Measurements from ENCODE around the gene LDAF1.

The LDAF1 gene

GRCh38 chr16:21224800-21225199 lies 66.3 kb downstream of the LDAF1 start:
- no peak for DNase-seq
- Histone ChIP-seq H4K8ac (ENCODE audit: low read length) (no peak overlapping the region), H3K18ac (ENCODE audit: low read depth in 1 of 2, low read length in 2 of 2) (no peak overlapping the region), H3K9ac (ENCODE audit: low read length) (no peak overlapping the region), H3K23ac (ENCODE audit: low read length in 2 of 2) (no peak overlapping the region), H3K4ac (ENCODE audit: low read depth in 1 of 2, low read length in 2 of 2) (no peak overlapping the region), H3K14ac (ENCODE audit: low read length in 2 of 2) (no peak overlapping the region), H3K27me3 (ENCODE audit: control insufficient read depth in 1 of 2, insufficient read depth in 1 of 2, low read length in 2 of 2) (peaks cover 4 to 33% of the 10 kb centered on the region in 2 experiments), H2BK15ac (ENCODE audit: low read depth, poor library complexity, severe bottlenecking) (no peak overlapping the region), H3K4me1 (ENCODE audit: control insufficient read depth, insufficient read depth, low read depth, low read length) (no peaks in the 10 kb centered on the region), H3K36me3 (ENCODE audit: control insufficient read depth in 1 of 2, insufficient read depth in 2 of 2, low read depth in 1 of 2, low read length in 2 of 2) (no peaks in the 10 kb centered on the region), H3K27ac (ENCODE audit: low read length, poor library complexity, severe bottlenecking) (no peak overlapping the region), H2AFZ (ENCODE audit: low read depth, low read length) (no peak overlapping the region), H3K79me1 (replicated peaks; ENCODE audit: low read length, poor library complexity, severe bottlenecking) (no peaks in the 10 kb centered on the region), H3K4me2 (ENCODE audit: low read length, poor library complexity, severe bottlenecking) (no peak overlapping the region), H2BK5ac (ENCODE audit: low read depth, low read length, poor library complexity, severe bottlenecking) (no peak overlapping the region), H3K4me3 (ENCODE audit: insufficient read depth in 1 of 2, low read depth in 1 of 2, low read length in 2 of 2) (no peak overlapping the region), H2BK12ac (ENCODE audit: low read length in 2 of 2) (no peak overlapping the region), H2AK5ac (ENCODE audit: low read length, severe bottlenecking) (no peak overlapping the region), H2BK120ac (ENCODE audit: low read depth, low read length) (no peak overlapping the region), H4K91ac (ENCODE audit: low read length) (no peak overlapping the region), H3K9me3 (ENCODE audit: control insufficient read depth, low read length) (peaks cover 3% of the 10 kb centered on the region)
- WGBS, result 95% methylated on average over 2 of the region's 2 CpGs

- H3K14ac ChIP-seq (ENCODE audit: low read length in 2 of 2), result no peak overlapping the region
- no peaks in the 10 kb centered on the region for H3K79me1 ChIP-seq (replicated peaks; ENCODE audit: low read length, poor library complexity, severe bottlenecking)
- H3K27ac ChIP-seq (ENCODE audit: low read length, poor library complexity, severe bottlenecking), result no peak overlapping the region
- H4K91ac ChIP-seq (ENCODE audit: low read length), result no peak overlapping the region
- H3K4me3 ChIP-seq (ENCODE audit: insufficient read depth in 1 of 2, low read depth in 1 of 2, low read length in 2 of 2), result no peak overlapping the region
- no peak overlapping the region for H3K9ac ChIP-seq (ENCODE audit: low read length)
- H2AFZ ChIP-seq (ENCODE audit: low read depth, low read length), result no peak overlapping the region
- no peak overlapping the region for H2BK5ac ChIP-seq (ENCODE audit: low read depth, low read length, poor library complexity, severe bottlenecking)
- H2AK5ac ChIP-seq (ENCODE audit: low read length, severe bottlenecking), result no peak overlapping the region
- H3K18ac ChIP-seq (ENCODE audit: low read depth in 1 of 2, low read length in 2 of 2), result no peak overlapping the region
- H4K8ac ChIP-seq (ENCODE audit: low read length), result no peak overlapping the region
- no peak overlapping the region for H3K23ac ChIP-seq (ENCODE audit: low read length in 2 of 2)
- no peak overlapping the region for H3K4me2 ChIP-seq (ENCODE audit: low read length, poor library complexity, severe bottlenecking)
- peaks cover 4 to 31% of the 10 kb centered on the region in 2 experiments for H3K27me3 ChIP-seq (ENCODE audit: control insufficient read depth in 1 of 2, insufficient read depth in 1 of 2, low read length in 2 of 2)
- no peak overlapping the region for H3K4ac ChIP-seq (ENCODE audit: low read depth in 1 of 2, low read length in 2 of 2)
- H3K4me1 ChIP-seq (ENCODE audit: control insufficient read depth, insufficient read depth, low read depth, low read length), result no peaks in the 10 kb centered on the region
- H2BK12ac ChIP-seq (ENCODE audit: low read length in 2 of 2), result no peak overlapping the region
- DNase-seq, result no peak
- H3K9me3 ChIP-seq (ENCODE audit: control insufficient read depth, low read length), result no peaks in the 10 kb centered on the region
- no peak overlapping the region for H2BK15ac ChIP-seq (ENCODE audit: low read depth, poor library complexity, severe bottlenecking)
- no peak overlapping the region for H2BK120ac ChIP-seq (ENCODE audit: low read depth, low read length)
- H3K36me3 ChIP-seq (ENCODE audit: control insufficient read depth in 1 of 2, insufficient read depth in 2 of 2, low read depth in 1 of 2, low read length in 2 of 2), result no peaks in the 10 kb centered on the region
Measured at GRCh38 chr16:21226749-21227148, 68.3 kb downstream of the LDAF1 start.

GRCh38 chr16:21227866-21228265 lies 69.4 kb downstream of the LDAF1 start:
- no peak overlapping the region for H3K14ac ChIP-seq (ENCODE audit: low read length in 2 of 2)
- H3K23ac ChIP-seq (ENCODE audit: low read length in 2 of 2), result no peak overlapping the region
- no peak overlapping the region for H2AK5ac ChIP-seq (ENCODE audit: low read length, severe bottlenecking)
- H3K27ac ChIP-seq (ENCODE audit: low read length, poor library complexity, severe bottlenecking), result no peak overlapping the region
- H3K4me1 ChIP-seq (ENCODE audit: control insufficient read depth, insufficient read depth, low read depth, low read length), result no peaks in the 10 kb centered on the region
- no peak for DNase-seq
- no peak overlapping the region for H2BK15ac ChIP-seq (ENCODE audit: low read depth, poor library complexity, severe bottlenecking)
- no peak overlapping the region for H2BK12ac ChIP-seq (ENCODE audit: low read length in 2 of 2)
- peaks cover 4 to 28% of the 10 kb centered on the region in 2 experiments for H3K27me3 ChIP-seq (ENCODE audit: control insufficient read depth in 1 of 2, insufficient read depth in 1 of 2, low read length in 2 of 2)
- no peak overlapping the region for H4K8ac ChIP-seq (ENCODE audit: low read length)
- no peak overlapping the region for H4K91ac ChIP-seq (ENCODE audit: low read length)
- no peak overlapping the region for H3K4me3 ChIP-seq (ENCODE audit: insufficient read depth in 1 of 2, low read depth in 1 of 2, low read length in 2 of 2)
- H2BK5ac ChIP-seq (ENCODE audit: low read depth, low read length, poor library complexity, severe bottlenecking), result no peak overlapping the region
- H3K4me2 ChIP-seq (ENCODE audit: low read length, poor library complexity, severe bottlenecking), result no peak overlapping the region
- H2BK120ac ChIP-seq (ENCODE audit: low read depth, low read length), result no peak overlapping the region
- H3K79me1 ChIP-seq (replicated peaks; ENCODE audit: low read length, poor library complexity, severe bottlenecking), result no peaks in the 10 kb centered on the region
- no peak overlapping the region for H3K4ac ChIP-seq (ENCODE audit: low read depth in 1 of 2, low read length in 2 of 2)
- no peak overlapping the region for H3K18ac ChIP-seq (ENCODE audit: low read depth in 1 of 2, low read length in 2 of 2)
- no peak overlapping the region for H2AFZ ChIP-seq (ENCODE audit: low read depth, low read length)
- H3K9ac ChIP-seq (ENCODE audit: low read length), result no peak overlapping the region
- H3K36me3 ChIP-seq (ENCODE audit: control insufficient read depth in 1 of 2, insufficient read depth in 2 of 2, low read depth in 1 of 2, low read length in 2 of 2), result no peaks in the 10 kb centered on the region
- no peaks in the 10 kb centered on the region for H3K9me3 ChIP-seq (ENCODE audit: control insufficient read depth, low read length)

GRCh38 chr16:21228361-21228872 lies 69.9 kb downstream of the LDAF1 start:
- H2AFZ ChIP-seq (ENCODE audit: low read depth, low read length), result no peak overlapping the region
- no peak overlapping the region for H2BK12ac ChIP-seq (ENCODE audit: low read length in 2 of 2)
- H3K4me3 ChIP-seq (ENCODE audit: insufficient read depth in 1 of 2, low read depth in 1 of 2, low read length in 2 of 2), result no peak overlapping the region
- no peak overlapping the region for H2AK5ac ChIP-seq (ENCODE audit: low read length, severe bottlenecking)
- no peaks in the 10 kb centered on the region for H3K36me3 ChIP-seq (ENCODE audit: control insufficient read depth in 1 of 2, insufficient read depth in 2 of 2, low read depth in 1 of 2, low read length in 2 of 2)
- no peak overlapping the region for H3K4ac ChIP-seq (ENCODE audit: low read depth in 1 of 2, low read length in 2 of 2)
- DNase-seq, result no peak
- no peak overlapping the region for H3K27ac ChIP-seq (ENCODE audit: low read length, poor library complexity, severe bottlenecking)
- 63% methylated on average over 2 of the region's 2 CpGs for WGBS
- H3K18ac ChIP-seq (ENCODE audit: low read depth in 1 of 2, low read length in 2 of 2), result no peak overlapping the region
- no peak overlapping the region for H3K4me2 ChIP-seq (ENCODE audit: low read length, poor library complexity, severe bottlenecking)
- H4K8ac ChIP-seq (ENCODE audit: low read length), result no peak overlapping the region
- peaks cover 6 to 26% of the 10 kb centered on the region in 2 experiments for H3K27me3 ChIP-seq (ENCODE audit: control insufficient read depth in 1 of 2, insufficient read depth in 1 of 2, low read length in 2 of 2)
- H3K4me1 ChIP-seq (ENCODE audit: control insufficient read depth, insufficient read depth, low read depth, low read length), result no peaks in the 10 kb centered on the region
- H3K14ac ChIP-seq (ENCODE audit: low read length in 2 of 2), result no peak overlapping the region
- H4K91ac ChIP-seq (ENCODE audit: low read length), result no peak overlapping the region
- no peaks in the 10 kb centered on the region for H3K79me1 ChIP-seq (replicated peaks; ENCODE audit: low read length, poor library complexity, severe bottlenecking)
- H2BK15ac ChIP-seq (ENCODE audit: low read depth, poor library complexity, severe bottlenecking), result no peak overlapping the region
- H2BK5ac ChIP-seq (ENCODE audit: low read depth, low read length, poor library complexity, severe bottlenecking), result no peak overlapping the region
- H3K9ac ChIP-seq (ENCODE audit: low read length), result no peak overlapping the region
- H3K9me3 ChIP-seq (ENCODE audit: control insufficient read depth, low read length), result no peaks in the 10 kb centered on the region
- H2BK120ac ChIP-seq (ENCODE audit: low read depth, low read length), result no peak overlapping the region
- no peak overlapping the region for H3K23ac ChIP-seq (ENCODE audit: low read length in 2 of 2)
